HEK293 (cell line): ENCODE results near the gene ADAMTSL4.

Source experiments
- CTCF ChIA-PET: fragments of 350-600 bp; formaldehyde crosslinking; extraction: SDS; loops from one replicate; lab custom pipeline; 2021; ENCODE audit warnings: antibody characterized with exemption; lab: Yijun Ruan, JAX
- POLR2A ChIA-PET: fragments of 300-600 bp; formaldehyde crosslinking; extraction: SDS; loops from one replicate; lab custom pipeline; 2020; ENCODE audit warnings: antibody characterized with exemption, inconsistent platforms; lab: Yijun Ruan, JAX
- H3K27ac ChIP-seq: fragments of 200-500 bp; sonication (Bioruptor generic); 2 replicates; pipeline ENCODE4 v1.5.1; 2014; ENCODE audit warnings: low read depth, low read length, control low read depth, inconsistent platforms; ENCODE audit errors: extremely low read depth
- H3K36me3 ChIP-seq, 2 experiments: fragments of 200-500 bp in 1 of 2; sonication (Bioruptor generic) in 1 of 2; 1 replicate in 1 of 2; 2 replicates in 1 of 2; pipeline ENCODE4 v1.5.1; 2014 to 2017; ENCODE audit warnings: inconsistent platforms in 2 of 2, low read length in 2 of 2; ENCODE audit not compliant: control insufficient read depth in 2 of 2, insufficient read depth in 1 of 2
- H3K4me1 ChIP-seq: fragments of 200-500 bp; sonication (Bioruptor generic); 2 replicates; pipeline ENCODE4 v1.5.1; 2014; ENCODE audit warnings: mild to moderate bottlenecking, low read length, inconsistent platforms; ENCODE audit not compliant: control insufficient read depth, insufficient read depth
- H3K4me3 ChIP-seq: 2 replicates; pipeline ENCODE4 v1.5.1; 2011; ENCODE audit warnings: low read depth, mild to moderate bottlenecking, control low read depth, low read length, moderate library complexity
- H3K9me3 ChIP-seq: fragments of 200-500 bp; sonication (Bioruptor generic); 2 replicates; pipeline ENCODE4 v1.5.1; 2014; ENCODE audit warnings: low read depth, low read length, inconsistent platforms; ENCODE audit not compliant: control insufficient read depth, insufficient read depth
- HOXD13 ChIP-seq: sonication (generic); formaldehyde crosslinking; IDR thresholded peaks from 2 replicates; pipeline ENCODE4 v1.8.0; 2022; ENCODE audit warnings: missing genetic modification reagents, borderline replicate concordance
- SP7 ChIP-seq: fragments of 450-650 bp; formaldehyde crosslinking; IDR thresholded peaks from 2 replicates; pipeline ENCODE4 v1.5.1; 2016; ENCODE audit warnings: missing biosample characterization, missing genetic modification characterization
- WT1 ChIP-seq: fragments of 450-650 bp; formaldehyde crosslinking; IDR thresholded peaks from 2 replicates; pipeline ENCODE4 v1.5.1; 2016; ENCODE audit warnings: missing biosample characterization, missing genetic modification characterization
- ZSCAN4 ChIP-seq: fragments of 450-650 bp; formaldehyde crosslinking; IDR thresholded peaks from 2 replicates; pipeline ENCODE4 v1.5.1; 2017; ENCODE audit warnings: missing biosample characterization, missing genetic modification characterization

ADAMTSL4 gene

DNA sequence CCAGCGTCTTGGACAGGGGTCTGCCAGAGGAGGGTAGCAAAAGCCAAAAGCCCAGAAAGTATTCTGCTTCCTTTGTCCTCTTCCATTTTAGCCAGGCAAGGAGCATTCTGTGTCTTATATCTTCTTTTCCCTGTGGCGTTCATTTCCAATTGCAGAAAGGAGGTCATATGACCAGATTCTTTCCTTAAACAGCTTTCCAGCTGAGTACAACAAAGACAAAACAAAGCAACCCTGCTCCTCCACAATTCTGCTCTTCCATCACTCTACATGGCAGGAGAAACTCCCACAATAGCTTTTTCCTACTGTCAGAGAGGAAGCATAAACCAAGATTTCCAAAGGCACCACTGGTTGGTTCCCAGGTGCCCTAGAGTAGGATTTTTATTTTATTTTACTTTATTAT, 60.5 kb downstream of the ADAMTSL4 start:
- H3K4me3 ChIP-seq: no peak overlapping the region
- ChIA-PET CTCF (interaction anchor here (0.9 kb wide), 1 partner anchor 10 kb away, joined by 3 read pairs; no protein-coding TSS in a partner anchor), POLR2A (interaction anchor here (0.7 to 1.1 kb wide), 2 partner anchors 10 to 114 kb away, joined by 4 to 8 read pairs; no protein-coding TSS in a partner anchor)

More for the DNA sequence above, 60.5 kb downstream of the ADAMTSL4 start:
- H3K36me3 ChIP-seq: peaks cover 0 to 29% of the 10 kb centered on the region in 2 experiments; a peak in 2 of 3 replicates
- H3K4me1 ChIP-seq: peaks cover 5% of the 10 kb centered on the region; the same call in 1 of the 2 replicates
- no peaks in the 10 kb centered on the region for H3K9me3 ChIP-seq
- TF ChIP-seq WT1 (tag by site-specific recombination) (no peak), HOXD13 (no peak), SP7 (no peak), ZSCAN4 (tag by site-specific recombination) (no peak)
- H3K27ac ChIP-seq: no peak overlapping the region
